ENCODE results near the gene ANKRD13A.
"Not testable (repeated sequence)": the region's sequence is repeated elsewhere in the genome, so short reads cannot be mapped to it uniquely, and the experiment has no call there.

ANKRD13A gene

DNA sequence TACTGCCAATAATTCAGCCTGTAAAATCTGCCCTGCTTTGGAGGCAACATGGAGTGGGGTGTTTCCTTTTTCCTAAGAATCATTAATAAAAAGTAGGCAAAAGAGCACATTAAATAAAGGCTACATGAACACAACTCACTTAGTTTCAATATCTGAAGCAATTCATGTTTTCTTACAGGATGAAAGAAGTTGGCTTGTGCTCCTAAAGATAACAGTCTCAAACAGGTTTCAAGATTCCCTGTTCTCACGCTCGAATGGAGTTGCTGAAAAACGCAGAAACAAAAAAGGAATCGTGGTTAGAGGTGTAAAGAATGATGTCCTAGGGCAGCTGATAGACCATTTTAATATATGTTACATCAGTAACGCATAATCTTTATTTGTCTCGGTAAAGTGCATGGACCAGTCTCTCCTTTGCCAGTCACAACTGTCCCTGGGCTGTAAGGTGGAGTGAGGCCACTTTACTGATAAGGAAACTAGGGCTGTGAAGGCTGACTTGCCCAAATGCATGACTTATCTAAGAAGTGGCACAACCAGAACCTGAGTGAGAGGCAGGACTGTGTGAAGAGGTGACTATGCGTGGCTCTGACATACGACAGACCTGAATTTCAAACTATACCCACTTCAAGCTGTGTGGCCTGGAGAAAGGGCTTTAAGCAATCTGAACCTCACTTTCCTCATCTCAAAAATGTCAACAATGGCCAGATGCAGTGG is 15.6 kb upstream of the ANKRD13A start:
- DNase-seq (ENCODE audit: low read depth, low spot score): no peak

- not testable (repeated sequence) for DNase-seq (ENCODE audit: low read depth, low spot score)
Measured at GRCh38 chr12:109986236-109986635, 13.0 kb upstream of the ANKRD13A start.

DNA sequence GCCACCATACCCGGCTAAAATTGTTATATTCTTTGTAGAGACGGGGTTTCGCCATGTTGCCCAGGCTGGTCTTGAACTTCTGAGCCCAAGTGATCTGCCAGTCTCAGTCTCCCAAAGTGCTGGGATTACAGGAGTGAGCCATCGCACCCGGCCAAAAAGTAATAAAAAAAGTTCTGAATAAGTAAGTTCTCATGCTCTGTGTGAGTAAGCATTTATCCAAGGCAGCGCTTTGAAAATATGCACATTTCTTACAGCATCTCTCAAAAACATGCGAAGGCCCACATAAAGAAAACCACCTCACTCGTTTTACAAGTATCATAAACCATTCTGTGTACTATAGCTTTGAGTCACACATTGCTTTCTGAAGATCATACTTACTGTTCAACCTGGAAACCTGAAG is 11.6 kb upstream of the ANKRD13A start:
- DNase-seq (ENCODE audit: low read depth, low spot score): no peak

DNA sequence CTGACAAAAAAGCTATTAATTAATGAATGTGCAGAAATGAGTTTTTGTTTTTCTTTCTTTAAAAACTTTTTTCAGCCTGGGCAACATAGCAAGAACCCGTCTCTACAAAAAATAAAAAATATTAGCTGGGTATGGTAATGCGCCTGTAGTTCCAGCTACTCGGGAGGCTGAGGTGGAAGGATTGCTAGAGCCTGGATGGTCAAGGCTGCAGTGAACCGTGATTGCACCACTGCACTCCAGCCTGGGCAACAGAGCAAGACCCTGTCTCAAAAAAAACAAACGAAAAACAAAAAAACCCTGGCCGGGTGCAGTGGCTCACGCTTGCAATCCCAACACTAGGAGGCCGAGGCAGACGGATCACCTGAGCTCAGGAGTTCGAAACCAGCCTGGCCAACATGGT is 11.0 kb upstream of the ANKRD13A start:
- no peak for DNase-seq (ENCODE audit: low read depth, low spot score)

- DNase-seq (ENCODE audit: low read depth, low spot score): no peak
Measured at GRCh38 chr12:109988903-109989302, 10.3 kb upstream of the ANKRD13A start.

DNA sequence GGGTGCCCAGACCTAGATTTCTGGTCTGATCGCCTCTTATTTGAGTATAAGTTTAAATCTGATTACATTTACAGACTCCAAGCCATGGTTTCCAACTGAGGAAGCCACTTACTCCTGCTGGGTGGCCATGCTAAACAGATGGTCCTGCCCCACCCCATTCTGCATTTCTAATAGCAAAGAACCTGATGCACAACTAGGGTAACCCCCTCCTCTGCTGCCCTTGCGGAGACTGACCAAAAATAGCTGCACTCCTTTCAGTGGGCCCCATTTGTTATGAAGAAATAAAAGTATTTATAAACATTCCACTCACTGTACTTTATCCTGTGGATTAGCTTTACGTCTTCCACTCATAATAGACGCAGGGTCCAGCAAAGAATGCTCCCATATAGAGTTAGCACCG is 9.8 kb upstream of the ANKRD13A start:
- no peak for DNase-seq (ENCODE audit: low read depth, low spot score)

DNA sequence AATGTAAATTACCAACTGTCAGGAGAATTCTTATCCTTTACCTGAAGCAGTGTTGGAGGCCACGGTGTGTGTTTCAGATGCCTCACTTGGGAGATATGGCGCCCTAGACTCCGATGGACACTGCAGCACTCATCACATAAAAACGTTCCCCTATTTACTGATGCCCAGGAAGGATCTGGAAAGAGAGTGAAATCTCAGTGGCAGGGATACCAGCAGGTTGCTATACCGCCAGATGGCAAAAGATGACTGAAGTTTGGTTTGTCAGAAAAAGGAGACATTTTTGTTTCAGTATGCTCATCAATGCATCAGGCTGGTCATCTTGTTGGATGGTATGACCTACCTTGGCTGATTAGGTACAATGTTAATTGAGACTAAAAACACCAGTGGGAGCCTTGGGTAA is 7.6 kb upstream of the ANKRD13A start:
- DNase-seq (ENCODE audit: low read depth, low spot score): no peak

- peak; percentile 42 for DNase-seq (ENCODE audit: low read depth, low spot score)
Measured at GRCh38 chr12:109993091-109993490, 6.1 kb upstream of the ANKRD13A start.

DNA sequence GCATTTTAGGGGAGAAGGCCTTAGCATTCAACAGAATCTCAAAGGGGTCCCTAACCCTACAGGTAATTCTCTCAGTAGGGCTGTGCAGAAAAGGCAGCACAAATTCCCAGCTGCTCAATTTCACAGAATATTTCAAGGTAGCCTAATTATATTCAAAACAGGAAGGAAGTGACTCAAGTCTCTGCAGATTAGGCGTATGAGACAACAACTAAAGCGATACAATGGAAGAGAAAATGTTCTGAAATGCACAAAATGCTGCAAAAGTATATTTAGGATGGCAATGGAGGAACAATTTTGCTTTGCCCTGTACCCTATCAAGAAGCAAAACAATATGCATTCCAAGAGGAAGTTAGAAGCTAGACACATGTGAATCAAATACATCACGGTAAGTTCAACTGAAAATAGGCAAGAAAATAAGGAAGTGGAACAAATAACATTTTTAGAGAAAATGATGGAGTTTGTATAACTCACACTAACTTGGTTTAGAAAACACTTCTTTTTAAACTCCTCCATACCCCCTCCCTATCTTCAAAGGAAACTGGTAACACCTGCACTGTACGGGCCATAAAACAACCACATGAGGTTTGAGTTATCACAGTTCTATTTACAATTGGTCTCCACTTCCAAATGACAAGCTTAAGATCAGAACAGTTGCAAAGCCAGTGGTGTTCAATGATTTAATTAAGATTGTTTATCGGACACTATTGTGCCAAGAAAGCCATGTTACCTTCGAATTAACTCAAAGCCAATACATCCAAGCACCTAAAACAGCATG is 4.6 kb upstream of the ANKRD13A start:
- DNase-seq (ENCODE audit: low read depth, low spot score): no peak

DNA sequence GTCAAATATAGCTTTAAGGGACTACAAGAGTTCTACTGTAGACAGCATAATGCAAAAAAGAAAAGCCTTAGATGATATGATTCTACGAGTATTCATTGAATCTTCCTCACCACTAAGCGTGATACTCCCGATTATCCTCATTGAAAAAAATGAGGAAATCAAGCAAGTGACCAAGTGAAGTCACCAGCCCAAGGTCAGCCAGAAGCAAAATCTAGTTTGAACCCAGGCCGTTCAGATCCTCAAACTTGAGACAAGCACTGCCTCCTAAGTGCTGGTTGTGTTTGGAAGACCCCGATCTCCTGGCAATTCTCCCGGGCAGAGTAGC is 3.9 kb upstream of the ANKRD13A start:
- DNase-seq (ENCODE audit: low read depth, low spot score): no peak

DNA sequence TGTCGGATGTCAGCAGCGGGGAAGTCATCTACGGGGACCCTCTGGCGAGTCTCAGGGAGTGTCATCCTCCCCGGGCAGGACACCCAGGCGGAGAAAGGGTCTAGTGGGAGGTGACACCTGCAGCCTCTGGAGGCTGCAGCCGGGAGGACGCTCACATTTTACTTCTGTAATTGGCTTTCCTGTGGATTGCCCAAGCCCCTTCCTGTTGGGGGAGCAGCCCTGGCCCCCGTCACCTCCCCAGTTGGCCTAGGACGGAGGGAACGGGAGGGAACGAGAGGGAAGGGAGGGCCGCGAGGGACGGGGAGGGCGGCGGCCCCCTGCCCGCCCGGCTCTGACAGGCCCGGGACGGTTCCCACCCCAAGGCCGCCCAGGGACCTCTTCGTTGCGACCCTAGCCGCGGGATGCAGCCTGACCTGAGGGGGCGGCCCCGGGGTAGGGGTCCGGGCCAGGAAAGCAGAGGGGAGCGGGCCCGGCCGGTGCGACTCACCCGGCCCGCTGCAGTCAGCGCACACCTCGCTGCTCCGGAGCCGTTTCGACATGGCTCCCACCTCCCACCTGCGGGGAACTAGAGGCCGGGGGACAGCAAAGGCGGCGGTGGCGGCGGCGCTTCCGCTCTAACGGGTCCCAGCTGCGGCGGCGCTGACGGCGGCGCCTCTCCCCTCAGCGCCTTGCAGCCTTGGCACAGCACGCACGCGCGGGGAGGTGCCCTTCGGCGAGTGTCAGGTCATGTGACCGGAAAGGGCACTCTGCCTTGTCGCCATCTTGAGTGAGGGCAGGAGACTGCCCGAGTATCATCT is 3.3 kb upstream of the ANKRD13A start, which contains the start of gene GIT2:
TSS of gene GIT2 (minus strand) at position 683 of the 797 bp plus-strand sequence. CDS start at position 539, 144 bp downstream.
- DNase-seq (ENCODE audit: low read depth, low spot score): peak; percentile 96

- no peak for DNase-seq (ENCODE audit: low read depth, low spot score)
Measured at GRCh38 chr12:109996483-109996853, 2.8 kb upstream of the ANKRD13A start.

DNA sequence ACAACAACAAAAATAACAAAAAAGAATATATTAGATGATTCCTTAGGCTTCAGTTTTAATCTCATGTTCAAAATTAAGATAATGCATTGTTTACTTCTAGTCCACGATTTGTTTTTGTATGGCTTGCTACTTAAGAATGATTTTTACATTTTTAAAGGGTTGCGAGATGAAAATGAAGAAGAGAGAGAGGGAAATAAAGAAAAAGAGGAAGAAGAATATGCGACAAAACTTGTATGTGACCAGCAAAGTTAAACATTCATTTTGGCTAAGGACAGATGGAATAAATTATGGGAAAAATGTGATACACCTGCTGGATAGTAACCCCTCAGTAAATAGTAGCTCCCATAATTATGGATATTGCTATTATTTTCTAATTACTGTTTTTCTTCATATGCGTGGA is 1.8 kb upstream of the ANKRD13A start:
- DNase-seq (ENCODE audit: low read depth, low spot score): no peak

DNA sequence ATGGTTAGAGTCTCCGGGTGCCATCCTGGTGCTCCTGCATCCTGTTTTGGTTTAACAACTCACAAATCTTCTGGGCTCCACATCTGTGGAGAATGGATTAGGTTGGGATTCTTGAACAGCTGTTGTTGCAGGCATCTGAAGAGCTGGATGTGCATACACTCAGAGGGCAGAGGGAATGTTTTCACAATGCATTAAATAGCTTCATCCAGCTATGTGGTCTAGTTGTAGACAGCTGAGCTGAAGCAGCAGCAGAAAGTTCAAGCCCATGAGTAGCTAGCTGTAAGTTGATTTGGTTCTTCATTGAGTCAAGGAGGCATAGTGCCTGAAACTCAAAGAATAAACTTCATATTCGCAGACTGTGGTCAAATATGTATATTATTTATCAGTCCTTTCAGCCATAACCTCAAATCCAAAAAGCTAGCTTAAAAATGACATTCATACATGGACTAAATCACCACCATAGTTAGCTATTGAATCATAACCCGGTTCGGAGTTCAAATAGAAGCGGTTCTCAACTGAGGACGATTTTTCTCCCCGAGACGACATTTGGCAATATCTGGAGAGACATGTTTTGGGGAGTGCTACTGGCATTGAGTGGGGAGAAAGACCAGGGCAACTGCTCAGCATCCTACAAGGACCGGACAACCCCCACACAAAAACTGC is 858 bp upstream of the ANKRD13A start:
- DNase-seq (ENCODE audit: low read depth, low spot score): no peak

DNA sequence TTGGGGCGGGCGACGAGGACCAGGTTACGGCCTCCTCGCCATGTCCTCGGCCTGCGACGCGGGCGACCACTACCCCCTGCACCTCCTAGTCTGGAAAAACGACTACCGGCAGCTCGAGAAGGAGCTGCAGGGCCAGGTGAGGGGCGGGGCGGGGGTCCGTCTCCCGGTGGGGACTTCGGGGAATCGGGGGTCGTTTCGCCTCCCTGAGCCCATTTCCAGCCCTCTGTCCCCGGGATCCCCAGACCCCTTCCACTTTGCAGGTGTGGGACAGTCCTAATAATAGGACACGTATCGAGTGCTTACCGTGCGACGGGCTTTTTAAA is 380 bp downstream of the ANKRD13A start:
- DNase-seq (ENCODE audit: low read depth, low spot score): no peak

DNA sequence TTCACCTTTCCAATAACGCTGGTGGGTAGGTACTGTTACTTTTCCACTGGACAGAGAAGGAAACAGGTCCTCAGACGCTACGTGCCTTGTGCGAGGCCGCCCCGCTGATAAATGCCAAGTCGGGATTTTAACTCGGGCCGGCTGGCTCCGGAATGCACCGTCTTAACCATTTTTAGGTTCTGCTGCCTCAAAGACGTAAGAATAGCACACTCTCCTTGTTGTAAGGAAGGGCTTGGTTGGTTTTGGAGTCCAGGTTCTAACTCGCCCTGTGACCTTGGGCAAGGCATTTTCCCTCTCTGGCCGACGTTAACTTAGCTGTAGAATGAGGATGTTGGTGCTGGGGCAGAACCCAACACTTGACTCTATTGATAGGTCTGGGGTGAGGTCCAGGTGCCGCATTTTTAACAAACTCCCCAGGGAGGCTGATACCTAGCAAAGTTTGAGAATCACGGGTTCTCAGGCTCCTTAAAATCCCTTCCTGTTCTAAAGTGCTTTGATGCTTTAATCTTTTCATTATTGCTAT is 814 bp downstream of the ANKRD13A start:
- DNase-seq (ENCODE audit: low read depth, low spot score): peak; percentile 63

DNA sequence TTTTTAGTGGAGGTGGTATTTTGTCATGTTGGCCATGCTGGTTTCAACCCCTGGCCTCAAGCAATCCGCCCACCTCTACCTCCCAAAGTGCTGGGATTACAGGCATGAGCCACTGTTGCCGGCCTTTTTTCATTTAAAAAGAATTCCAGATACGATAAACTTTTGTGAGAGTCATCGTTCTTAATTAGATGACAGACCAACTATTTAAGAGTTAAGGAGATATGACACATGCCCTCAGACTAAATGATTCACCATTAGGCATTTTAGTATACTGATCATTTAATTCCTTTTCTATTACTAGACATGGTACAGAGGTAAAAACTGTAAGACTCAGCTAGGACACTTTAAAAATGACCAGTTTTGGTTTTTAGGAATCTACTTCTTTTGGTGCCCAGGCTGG is 2.4 kb downstream of the ANKRD13A start:
- DNase-seq (ENCODE audit: low read depth, low spot score): peak; percentile 55

GRCh38 chr12:110002676-110003515 is 3.7 kb downstream of the ANKRD13A start:
- peak; percentile 38 for DNase-seq (ENCODE audit: low read depth, low spot score)

DNA sequence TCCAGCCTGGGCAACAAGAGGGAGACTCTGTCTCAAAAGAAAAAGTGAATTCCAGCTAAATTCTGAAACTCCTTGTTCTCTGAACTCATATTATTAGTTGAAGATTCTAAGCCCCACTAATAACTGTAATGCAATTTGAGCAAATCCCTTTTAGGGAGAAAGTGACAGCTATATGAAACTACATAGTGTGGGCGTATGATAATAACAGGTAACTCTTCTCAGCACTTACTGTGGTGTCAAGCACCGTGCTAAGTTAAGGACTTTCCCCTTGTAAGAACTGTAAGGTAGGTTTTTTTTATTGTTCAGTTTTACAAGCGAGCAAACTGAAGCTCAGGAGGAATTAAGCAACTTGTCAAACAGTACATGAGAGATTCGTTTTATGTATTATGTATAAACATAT is 5.4 kb downstream of the ANKRD13A start:
- DNase-seq (ENCODE audit: low read depth, low spot score): no peak

- no peak for DNase-seq (ENCODE audit: low read depth, low spot score)
Measured at GRCh38 chr12:110005319-110005973, 6.2 kb downstream of the ANKRD13A start.

Measured in astrocyte of the hippocampus (primary cell).